ENCODE results near the gene MARK2. TPM values are rescaled to one million over a fixed set of nuclear protein-coding genes. Genes with fewer than 3 reads are reported as not detected.
A peak's percentile ranks its signal among the peaks of the same experiment; 100 is the strongest.
"Not testable (repeated sequence)": the region's sequence is repeated elsewhere in the genome, so short reads cannot be mapped to it uniquely, and the experiment has no call there.

The MARK2 gene
- polyA plus RNA-seq, 3 donors: 32.4 to 55.7 (median 33.3) TPM

- no peaks in the 10 kb centered on the region for H3K9me3 ChIP-seq (replicated peaks in 1 of 2; ENCODE audit: control insufficient read depth in 1 of 2, insufficient read depth in 1 of 2, low read length in 2 of 2)
- peaks cover 50% of the 10 kb centered on the region for H4K20me1 ChIP-seq (ENCODE audit: insufficient read depth, low read length)
- peak; percentile 81 to 96 (median 91) for DNase-seq
- H3K9ac ChIP-seq (ENCODE audit: insufficient read depth, low read length, poor library complexity, severe bottlenecking): peak overlapping the region; percentile 15
- no peaks in the 10 kb centered on the region for H3K27me3 Mint-ChIP-seq (ENCODE audit: low read depth in 3 of 3)
- peak overlapping the region in 1 of 2 donors; percentile 26 for H3K4me3 Mint-ChIP-seq
- peaks cover 0 to 2% (median 0%) of the 10 kb centered on the region in 7 donors for H3K9me3 Mint-ChIP-seq
- peaks cover 2 to 27% of the 10 kb centered on the region in 2 donors for H3K36me3 ChIP-seq (replicated peaks in 1 of 2; ENCODE audit: control insufficient read depth in 1 of 2, insufficient read depth in 2 of 2, low read length in 2 of 2)
- peaks cover 51 to 73% of the 10 kb centered on the region in 2 donors for H3K4me1 ChIP-seq (ENCODE audit: control insufficient read depth in 1 of 2, insufficient read depth in 2 of 2, low read length in 2 of 2)
- peaks cover 29 to 44% of the 10 kb centered on the region in 2 donors for H3K36me3 Mint-ChIP-seq
- H3K4me2 ChIP-seq (replicated peaks; ENCODE audit: extremely low read depth, low read length, poor library complexity, severe bottlenecking): peak overlapping the region; percentile 35
- WGBS (ENCODE audit: insufficient coverage): 66% methylated on average over 8 of the region's 11 CpGs
- peak overlapping the region; percentile 71 to 84 for H3K27ac ChIP-seq (ENCODE audit: low read depth in 1 of 2, low read length in 2 of 2)
- H3K27me3 ChIP-seq (ENCODE audit: control insufficient read depth in 2 of 2, insufficient read depth in 2 of 2, low read length in 2 of 2): no peaks in the 10 kb centered on the region
- no peak overlapping the region for H2AFZ ChIP-seq (ENCODE audit: insufficient read depth, low read depth, low read length, poor library complexity, severe bottlenecking)
- TF ChIP-seq, protein P1, sequence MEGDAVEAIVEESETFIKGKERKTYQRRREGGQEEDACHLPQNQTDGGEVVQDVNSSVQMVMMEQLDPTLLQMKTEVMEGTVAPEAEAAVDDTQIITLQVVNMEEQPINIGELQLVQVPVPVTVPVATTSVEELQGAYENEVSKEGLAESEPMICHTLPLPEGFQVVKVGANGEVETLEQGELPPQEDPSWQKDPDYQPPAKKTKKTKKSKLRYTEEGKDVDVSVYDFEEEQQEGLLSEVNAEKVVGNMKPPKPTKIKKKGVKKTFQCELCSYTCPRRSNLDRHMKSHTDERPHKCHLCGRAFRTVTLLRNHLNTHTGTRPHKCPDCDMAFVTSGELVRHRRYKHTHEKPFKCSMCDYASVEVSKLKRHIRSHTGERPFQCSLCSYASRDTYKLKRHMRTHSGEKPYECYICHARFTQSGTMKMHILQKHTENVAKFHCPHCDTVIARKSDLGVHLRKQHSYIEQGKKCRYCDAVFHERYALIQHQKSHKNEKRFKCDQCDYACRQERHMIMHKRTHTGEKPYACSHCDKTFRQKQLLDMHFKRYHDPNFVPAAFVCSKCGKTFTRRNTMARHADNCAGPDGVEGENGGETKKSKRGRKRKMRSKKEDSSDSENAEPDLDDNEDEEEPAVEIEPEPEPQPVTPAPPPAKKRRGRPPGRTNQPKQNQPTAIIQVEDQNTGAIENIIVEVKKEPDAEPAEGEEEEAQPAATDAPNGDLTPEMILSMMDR (IDR thresholded peaks at IDR 0.05): no peak
- peak overlapping the region in 1 of 3 experiments; percentile 19 for H3K4me3 ChIP-seq (replicated peaks in 1 of 3; ENCODE audit: low read depth in 2 of 3, low read length in 3 of 3)
- H3K79me2 ChIP-seq (ENCODE audit: insufficient read depth, low read length): peaks cover 97% of the 10 kb centered on the region
- intact Hi-C loops (cut with micrococcal nuclease): no loop called here
- H3K27ac Mint-ChIP-seq: peak overlapping the region; percentile 90 to 97 (median 92)
- peaks cover 66% of the 10 kb centered on the region for H3K4me1 Mint-ChIP-seq
Observed at GRCh38 chr11:63858628-63859550, 20.0 kb downstream of the MARK2 start.

- intact Hi-C loops (cut with micrococcal nuclease): no loop called here
- no peaks in the 10 kb centered on the region for H3K27me3 ChIP-seq (ENCODE audit: control insufficient read depth in 2 of 2, insufficient read depth in 2 of 2, low read length in 2 of 2)
- peak overlapping the region in 1 of 3 experiments; percentile 32 for H3K4me3 ChIP-seq (replicated peaks in 1 of 3; ENCODE audit: low read depth in 2 of 3, low read length in 3 of 3)
- peak overlapping the region; percentile 55 for H3K4me2 ChIP-seq (replicated peaks; ENCODE audit: extremely low read depth, low read length, poor library complexity, severe bottlenecking)
- Mint-ChIP-seq H3K36me3 (peaks cover 27 to 47% of the 10 kb centered on the region in 2 donors), H3K27me3 (ENCODE audit: low read depth in 3 of 3) (no peaks in the 10 kb centered on the region), H3K4me1 (peaks cover 76% of the 10 kb centered on the region), H3K9me3 (peaks cover 0 to 1% (median 0%) of the 10 kb centered on the region in 7 donors), H3K4me3 (peak overlapping the region in 1 of 2 donors; percentile 64), H3K27ac (peak overlapping the region; percentile 82 to 94 (median 90))
- H2AFZ ChIP-seq (ENCODE audit: insufficient read depth, low read depth, low read length, poor library complexity, severe bottlenecking): peak overlapping the region; percentile 29
- peaks cover 61% of the 10 kb centered on the region for H4K20me1 ChIP-seq (ENCODE audit: insufficient read depth, low read length)
- peaks cover 96% of the 10 kb centered on the region for H3K79me2 ChIP-seq (ENCODE audit: insufficient read depth, low read length)
- 14% methylated on average over 2 of the region's 4 CpGs for WGBS (ENCODE audit: insufficient coverage)
- peak in 2 of 3 donors; percentile 39 to 51 for DNase-seq
- TF ChIP-seq, protein P1 (IDR thresholded peaks at IDR 0.05): no peak
- H3K9me3 ChIP-seq (replicated peaks in 1 of 2; ENCODE audit: control insufficient read depth in 1 of 2, insufficient read depth in 1 of 2, low read length in 2 of 2): no peaks in the 10 kb centered on the region
- peaks cover 0 to 14% of the 10 kb centered on the region in 2 donors for H3K36me3 ChIP-seq (replicated peaks in 1 of 2; ENCODE audit: control insufficient read depth in 1 of 2, insufficient read depth in 2 of 2, low read length in 2 of 2)
- H3K4me1 ChIP-seq (ENCODE audit: control insufficient read depth in 1 of 2, insufficient read depth in 2 of 2, low read length in 2 of 2): peaks cover 69 to 75% of the 10 kb centered on the region in 2 donors
- H3K27ac ChIP-seq (ENCODE audit: low read depth in 1 of 2, low read length in 2 of 2): peak overlapping the region; percentile 56 to 87
- peak overlapping the region; percentile 8 for H3K9ac ChIP-seq (ENCODE audit: insufficient read depth, low read length, poor library complexity, severe bottlenecking)
Observed at GRCh38 chr11:63862923-63863322, 24.0 kb downstream of the MARK2 start.

DNA sequence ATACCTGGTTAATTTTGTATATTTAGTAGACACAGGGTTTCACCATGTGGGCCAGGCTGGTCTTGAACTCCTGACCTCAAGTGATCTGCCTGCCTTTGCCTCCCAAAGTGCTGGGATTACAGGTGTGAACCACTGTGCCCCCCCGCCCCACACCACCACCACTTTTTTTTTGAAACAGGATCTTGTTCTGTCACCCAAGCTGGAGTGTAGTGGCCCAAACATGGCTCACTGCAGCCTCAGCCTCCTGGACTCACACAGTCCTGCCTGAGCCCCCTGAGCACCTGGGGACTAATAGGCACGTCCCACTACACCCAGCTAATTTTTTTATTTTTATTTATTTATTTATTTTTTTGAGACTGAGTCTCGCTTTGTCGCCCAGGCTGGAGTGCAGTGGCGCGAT, 24.7 kb downstream of the MARK2 start:
- Mint-ChIP-seq H3K4me1 (peaks cover 76% of the 10 kb centered on the region), H3K27ac (peak overlapping the region in 6 of 7 donors; percentile 19 to 91 (median 70)), H3K36me3 (peaks cover 27 to 47% of the 10 kb centered on the region in 2 donors)
- Histone ChIP-seq H3K4me1 (ENCODE audit: control insufficient read depth in 1 of 2, insufficient read depth in 2 of 2, low read length in 2 of 2) (peaks cover 69 to 75% of the 10 kb centered on the region in 2 donors), H3K79me2 (ENCODE audit: insufficient read depth, low read length) (peaks cover 96% of the 10 kb centered on the region), H3K36me3 (replicated peaks in 1 of 2; ENCODE audit: control insufficient read depth in 1 of 2, insufficient read depth in 2 of 2, low read length in 2 of 2) (peaks cover 0 to 17% of the 10 kb centered on the region in 2 donors), H4K20me1 (ENCODE audit: insufficient read depth, low read length) (peaks cover 63% of the 10 kb centered on the region), H3K27ac (ENCODE audit: low read depth in 1 of 2, low read length in 2 of 2) (peak overlapping the region in 1 of 2 donors; percentile 25)
- H3K9ac ChIP-seq (ENCODE audit: insufficient read depth, low read length, poor library complexity, severe bottlenecking); H3K4me3 ChIP-seq (replicated peaks in 1 of 3; ENCODE audit: low read depth in 2 of 3, low read length in 3 of 3); H3K27me3 Mint-ChIP-seq (ENCODE audit: low read depth in 3 of 3); DNase-seq; H3K9me3 ChIP-seq (replicated peaks in 1 of 2; ENCODE audit: control insufficient read depth in 1 of 2, insufficient read depth in 1 of 2, low read length in 2 of 2); H3K27me3 ChIP-seq (ENCODE audit: control insufficient read depth in 2 of 2, insufficient read depth in 2 of 2, low read length in 2 of 2); H3K4me2 ChIP-seq (replicated peaks; ENCODE audit: extremely low read depth, low read length, poor library complexity, severe bottlenecking); H3K4me3 Mint-ChIP-seq; intact Hi-C loops (cut with micrococcal nuclease); H2AFZ ChIP-seq (ENCODE audit: insufficient read depth, low read depth, low read length, poor library complexity, severe bottlenecking); H3K9me3 Mint-ChIP-seq: not testable (repeated sequence)
- WGBS (ENCODE audit: insufficient coverage): 96% methylated on average over 3 of the region's 6 CpGs

Measured in CD14-positive monocyte (primary cell).